Heart right ventricle (tissue), 16 donors: Measurements from ENCODE around the gene PCDHA1. TPM values are rescaled to one million over a fixed set of nuclear protein-coding genes. Genes with fewer than 3 reads are reported as not detected.
"Not testable (repeated sequence)": the region's sequence is repeated elsewhere in the genome, so short reads cannot be mapped to it uniquely, and the experiment has no call there.

Experiments
- ATAC-seq, 8 donors: fragments of 200-7000 bp; cut with Tn5 transposase; one replicate each; pipeline ENCODE4 v1.9.1; 2020; ENCODE audit warnings: mild to moderate bottlenecking in 8 of 8, moderate library complexity in 8 of 8, moderate number of reproducible peaks in 1 of 8
- DNase-seq, 2 donors: peaks; one replicate each; pipeline ENCODE4 v3.0.0-alpha.2; 2020
- H3K27ac ChIP-seq, 10 donors: fragments of 200-600 bp; sonication (generic) in 2 of 10; one replicate each; pipeline versions ENCODE4 v1.5.0 to v1.8.0; 2020 to 2022; ENCODE audit warnings: mild to moderate bottlenecking in 3 of 10
- H3K27me3 ChIP-seq, 7 donors: fragments of 200-600 bp; one replicate each; pipeline ENCODE4 v1.8.0; 2021 to 2022; ENCODE audit warnings: mild to moderate bottlenecking in 2 of 7
- H3K36me3 ChIP-seq, 9 donors: fragments of 200-600 bp; sonication (generic) in 1 of 9; one replicate each; pipeline versions ENCODE4 v1.5.0 to v1.8.0; 2020 to 2022; ENCODE audit warnings: mild to moderate bottlenecking in 2 of 9
- H3K4me1 ChIP-seq, 9 donors: fragments of 200-600 bp; sonication (generic) in 1 of 9; one replicate each; pipeline versions ENCODE4 v1.5.0 to v1.8.0; 2020 to 2022; ENCODE audit warnings: mild to moderate bottlenecking in 4 of 9
- H3K4me3 ChIP-seq, 10 donors: fragments of 200-600 bp; sonication (generic) in 2 of 10; one replicate each; pipeline versions ENCODE4 v1.5.0 to v1.8.0; 2020 to 2022; ENCODE audit warnings: mild to moderate bottlenecking in 7 of 10, moderate library complexity in 2 of 10
- H3K9me3 ChIP-seq, 11 donors: fragments of 200-600 bp in 10 of 11; sonication (generic) in 2 of 11; one replicate each; pipeline versions ENCODE4 v1.5.0 to v1.8.0; 2013 to 2022; ENCODE audit warnings: mild to moderate bottlenecking in 2 of 11, control low read depth in 1 of 11, moderate library complexity in 1 of 11
- WGBS, 2 donors: extraction: QIAGEN DNeasy Blood & Tissue Kit; methylation state at CpG; one replicate each; pipeline ENCODE4 v1.1.7; 2013; ENCODE audit warnings: inconsistent platforms in 1 of 2; 5-methylcytosine and 5-hydroxymethylcytosine counted together
- intact Hi-C, 10 donors: fragments of 100-400 bp; cut with DNase I; formaldehyde crosslinking; loops; one replicate each; pipeline versions ENCODE4 v1.11.1 to v1.14.2; 2022
- polyA plus RNA-seq, 2 donors: library from polyadenylated mRNA; stranded (reverse); fragments of 200-250 nt; gene quantifications; one replicate each; pipeline ENCODE4 v1.2.3, GENCODE V29; 2013
- total RNA-seq, 10 donors: library from RNA; stranded (reverse); fragmentation: NEBNext Ultra II Directional in 3 of 10; extraction: Animal tissue kit (Norgen Biotek cat#: 25700) in 3 of 10; gene quantifications; one replicate each; pipeline versions ENCODE4 v1.2.1 to v1.2.4, GENCODE V29; 2021 to 2023
- TF ChIP-seq, protein P1 (sequence below), 9 donors: fragments of 200-600 bp; sonication (generic) in 2 of 9; IDR thresholded peaks; one replicate each; pipeline versions ENCODE4 v1.5.0 to v1.8.0; 2021 to 2022; ENCODE audit warnings: antibody characterized with exemption in 9 of 9, mild to moderate bottlenecking in 5 of 9, moderate library complexity in 1 of 9
- donor health status: Arrhythmogenic right ventricular cardiomyopathy.
- donor health status: ischemic (EF 13 %, LVEDD 7.1; RV severe dilation, severe dysfunction).
- donor health status: healthy with polysubstance abuse.
- donor health status: DM: no; HTN: yes; CAD: no.
- donor health status: DM: no; HTN: no; CAD: no.
- donor health status: ischemic (EF 25% LVEDD 6.9; RV normal size, moderate dysfunction).
- donor health status: ischemic (EF 25% LVEDD 5.7; RV mildly dilated, moderate dysfunction).
- donor health status: healthy.
- donor health status: DM: yes; HTN: yes; CAD: no.
- donor health status: Ischemic cardiomyopathy.
- donor health status: ischemic (EF 35%, LVEDD 5.7; RV mildly dilated, moderate dysfunction).
- donor health status: nonischemic (EF 11% LVEDD 7.7; RV severe dilation, severe dysfunction).
- donor health status: DM: yes; HTN: yes; CAD: no.
- donor health status: PGD.
- donor health status: ischemic (EF 29% LVEDD 5.4; RV normal size, mild dysfunction).
- donor health status: nonischemic (EF 23%, LVEDD 6.1; RV moderate dilation, normal function).

The PCDHA1 gene
- total and polyA plus RNA-seq, 12 donors, result 0.07 to 0.09 TPM; not detected in 10

DNA sequence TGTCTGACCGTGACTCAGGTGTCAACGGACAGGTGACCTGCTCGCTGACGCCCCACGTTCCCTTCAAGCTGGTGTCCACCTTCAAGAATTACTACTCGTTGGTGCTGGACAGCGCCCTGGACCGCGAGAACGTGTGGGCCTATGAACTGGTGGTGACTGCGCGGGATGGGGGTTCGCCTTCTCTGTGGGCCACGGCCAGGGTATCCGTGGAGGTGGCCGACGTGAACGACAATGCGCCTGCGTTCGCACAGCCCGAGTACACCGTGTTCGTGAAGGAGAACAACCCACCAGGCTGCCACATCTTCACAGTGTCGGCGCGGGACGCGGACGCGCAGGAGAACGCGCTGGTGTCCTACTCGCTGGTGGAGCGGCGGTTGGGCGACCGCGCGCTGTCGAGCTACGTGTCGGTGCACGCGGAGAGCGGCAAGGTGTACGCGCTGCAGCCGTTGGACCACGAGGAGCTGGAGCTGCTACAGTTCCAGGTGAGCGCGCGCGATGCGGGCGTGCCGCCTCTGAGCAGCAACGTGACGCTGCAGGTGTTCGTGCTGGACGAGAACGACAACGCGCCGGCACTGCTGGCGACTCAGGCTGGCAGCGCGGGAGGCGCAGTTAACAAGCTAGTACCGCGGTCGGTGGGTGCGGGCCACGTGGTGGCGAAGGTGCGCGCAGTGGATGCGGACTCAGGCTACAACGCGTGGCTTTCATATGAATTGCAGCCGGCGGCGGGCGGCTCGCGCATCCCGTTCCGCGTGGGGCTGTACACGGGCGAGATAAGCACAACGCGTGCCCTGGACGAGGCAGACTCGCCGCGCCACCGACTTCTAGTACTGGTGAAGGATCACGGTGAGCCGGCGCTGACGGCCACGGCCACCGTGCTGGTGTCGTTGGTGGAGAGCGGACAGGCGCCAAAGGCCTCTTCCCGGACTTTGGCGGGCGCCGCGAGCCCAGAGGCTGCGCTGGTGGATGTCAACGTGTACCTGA, 84.6 kb downstream of the PCDHA1 start:
- Histone ChIP-seq H3K4me3 (no peak overlapping the region), H3K27me3 (peaks cover 0 to 98% (median 53%) of the 10 kb centered on the region in 7 donors), H3K4me1 (no peaks in the 10 kb centered on the region), H3K27ac (no peak overlapping the region), H3K9me3 (peaks cover 0 to 68% (median 13%) of the 10 kb centered on the region in 11 donors), H3K36me3 (no peaks in the 10 kb centered on the region)
- ATAC-seq, result no peak
- no peak for DNase-seq
- intact Hi-C loops, result no loop called here
- 35 to 43% methylated on average over 103 to 114 of the region's 114 CpGs for WGBS, 2 donors
- TF ChIP-seq, protein P1, sequence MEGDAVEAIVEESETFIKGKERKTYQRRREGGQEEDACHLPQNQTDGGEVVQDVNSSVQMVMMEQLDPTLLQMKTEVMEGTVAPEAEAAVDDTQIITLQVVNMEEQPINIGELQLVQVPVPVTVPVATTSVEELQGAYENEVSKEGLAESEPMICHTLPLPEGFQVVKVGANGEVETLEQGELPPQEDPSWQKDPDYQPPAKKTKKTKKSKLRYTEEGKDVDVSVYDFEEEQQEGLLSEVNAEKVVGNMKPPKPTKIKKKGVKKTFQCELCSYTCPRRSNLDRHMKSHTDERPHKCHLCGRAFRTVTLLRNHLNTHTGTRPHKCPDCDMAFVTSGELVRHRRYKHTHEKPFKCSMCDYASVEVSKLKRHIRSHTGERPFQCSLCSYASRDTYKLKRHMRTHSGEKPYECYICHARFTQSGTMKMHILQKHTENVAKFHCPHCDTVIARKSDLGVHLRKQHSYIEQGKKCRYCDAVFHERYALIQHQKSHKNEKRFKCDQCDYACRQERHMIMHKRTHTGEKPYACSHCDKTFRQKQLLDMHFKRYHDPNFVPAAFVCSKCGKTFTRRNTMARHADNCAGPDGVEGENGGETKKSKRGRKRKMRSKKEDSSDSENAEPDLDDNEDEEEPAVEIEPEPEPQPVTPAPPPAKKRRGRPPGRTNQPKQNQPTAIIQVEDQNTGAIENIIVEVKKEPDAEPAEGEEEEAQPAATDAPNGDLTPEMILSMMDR (IDR thresholded peaks at IDR 0.05), result no peak

DNA sequence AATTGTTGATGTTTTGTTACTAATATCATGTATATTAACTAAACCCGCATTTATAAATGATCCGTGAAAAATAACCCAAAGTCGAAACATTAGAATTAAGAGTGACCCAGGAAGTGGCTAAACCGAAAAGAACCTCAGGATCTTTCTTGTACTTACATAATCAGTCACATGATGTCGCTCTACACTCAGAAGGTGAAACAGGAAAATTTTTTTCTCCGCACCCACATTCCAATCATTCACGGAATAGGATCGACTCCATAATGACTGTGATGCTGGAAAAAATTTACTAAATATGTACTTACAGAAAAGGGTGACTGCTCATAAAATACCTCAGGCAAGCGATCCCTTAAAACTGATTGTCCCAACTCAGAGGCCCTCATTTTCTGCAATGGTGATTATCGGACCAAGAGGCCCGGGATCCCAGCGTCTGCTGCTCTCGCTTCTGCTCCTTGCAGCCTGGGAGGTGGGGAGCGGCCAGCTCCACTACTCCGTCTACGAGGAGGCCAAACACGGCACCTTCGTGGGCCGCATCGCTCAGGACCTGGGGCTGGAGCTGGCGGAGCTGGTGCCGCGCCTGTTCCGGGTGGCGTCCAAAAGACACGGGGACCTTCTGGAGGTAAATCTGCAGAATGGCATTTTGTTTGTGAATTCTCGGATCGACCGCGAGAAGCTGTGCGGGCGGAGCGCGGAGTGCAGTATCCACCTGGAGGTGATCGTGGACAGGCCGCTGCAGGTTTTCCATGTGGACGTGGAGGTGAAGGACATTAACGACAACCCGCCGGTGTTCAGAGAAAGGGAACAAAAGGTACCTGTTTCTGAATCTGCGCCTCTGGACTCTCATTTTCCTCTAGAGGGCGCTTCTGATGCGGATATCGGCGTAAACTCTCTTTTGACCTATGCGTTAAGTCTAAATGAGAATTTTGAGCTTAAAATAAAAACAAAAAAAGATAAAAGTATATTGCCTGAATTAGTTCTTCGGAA, 89.4 kb downstream of the PCDHA1 start, which contains the start of gene PCDHA12:
Gene PCDHA12 (plus strand): TSS at position 224 of the 981 bp plus-strand sequence. CDS start 165 bp downstream, at position 389.
- intact Hi-C loops, result no loop called here
- Histone ChIP-seq H3K4me3 (peak within 1 kb of the TSS in 1 of 10 donors; percentile 8), H3K27me3 (peaks cover 0 to 99% (median 69%) of the 10 kb centered on the region in 7 donors), H3K27ac (no peak within 1 kb of the TSS), H3K36me3 (no peaks in the 10 kb centered on the region), H3K9me3 (peaks cover 0 to 76% (median 21%) of the 10 kb centered on the region in 11 donors), H3K4me1 (no peaks in the 10 kb centered on the region)
- ATAC-seq, result no peak
- DNase-seq, result no peak
- TF ChIP-seq, protein P1 (IDR thresholded peaks at IDR 0.05), result no peak
- WGBS, 2 donors, result 14 to 15% methylated on average over 45 to 47 of the region's 47 CpGs

DNA sequence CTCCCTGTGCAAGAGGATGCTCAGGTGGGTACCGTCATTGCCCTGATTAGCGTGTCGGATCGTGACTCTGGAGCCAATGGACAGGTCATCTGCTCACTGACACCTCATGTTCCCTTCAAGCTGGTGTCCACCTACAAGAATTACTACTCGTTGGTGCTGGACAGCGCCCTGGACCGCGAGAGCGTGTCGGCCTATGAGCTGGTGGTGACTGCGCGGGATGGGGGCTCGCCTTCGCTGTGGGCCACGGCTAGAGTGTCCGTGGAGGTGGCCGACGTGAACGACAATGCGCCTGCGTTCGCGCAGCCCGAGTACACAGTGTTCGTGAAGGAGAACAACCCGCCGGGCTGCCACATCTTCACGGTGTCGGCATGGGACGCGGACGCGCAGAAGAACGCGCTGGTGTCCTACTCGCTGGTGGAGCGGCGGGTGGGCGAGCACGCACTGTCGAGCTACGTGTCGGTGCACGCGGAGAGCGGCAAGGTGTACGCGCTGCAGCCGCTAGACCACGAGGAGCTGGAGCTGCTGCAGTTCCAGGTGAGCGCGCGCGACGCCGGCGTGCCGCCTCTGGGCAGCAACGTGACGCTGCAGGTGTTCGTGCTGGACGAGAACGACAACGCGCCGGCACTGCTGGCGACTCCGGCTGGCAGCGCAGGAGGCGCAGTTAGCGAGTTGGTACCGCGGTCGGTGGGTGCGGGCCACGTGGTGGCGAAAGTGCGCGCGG, 90.8 kb downstream of the PCDHA1 start:
- intact Hi-C loops, DNase-seq, H3K4me3 ChIP-seq, ATAC-seq, H3K36me3 ChIP-seq, H3K4me1 ChIP-seq, H3K27ac ChIP-seq: not testable (repeated sequence)
- peaks cover 0 to 99% (median 65%) of the 10 kb centered on the region in 7 donors for H3K27me3 ChIP-seq
- peaks cover 0 to 64% (median 12%) of the 10 kb centered on the region in 11 donors for H3K9me3 ChIP-seq
- 30 to 33% methylated on average over 79 to 80 of the region's 80 CpGs for WGBS, 2 donors

DNA sequence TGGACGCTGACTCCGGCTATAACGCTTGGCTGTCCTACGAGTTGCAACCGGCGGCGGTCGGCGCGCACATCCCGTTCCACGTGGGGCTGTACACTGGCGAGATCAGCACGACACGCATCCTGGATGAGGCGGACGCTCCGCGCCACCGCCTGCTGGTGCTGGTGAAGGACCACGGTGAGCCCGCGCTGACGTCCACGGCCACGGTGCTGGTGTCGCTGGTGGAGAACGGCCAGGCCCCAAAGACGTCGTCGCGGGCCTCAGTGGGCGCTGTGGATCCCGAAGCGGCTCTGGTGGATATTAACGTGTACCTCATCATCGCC, 91.3 kb downstream of the PCDHA1 start:
- no peak for DNase-seq
- intact Hi-C loops, result no loop called here
- Histone ChIP-seq H3K9me3 (peaks cover 0 to 64% (median 14%) of the 10 kb centered on the region in 11 donors), H3K27me3 (peaks cover 0 to 99% (median 64%) of the 10 kb centered on the region in 7 donors), H3K4me3 (no peak overlapping the region), H3K36me3 (no peaks in the 10 kb centered on the region), H3K4me1 (no peaks in the 10 kb centered on the region), H3K27ac (no peak overlapping the region)
- TF ChIP-seq, protein P1 (IDR thresholded peaks at IDR 0.05), result no peak
- ATAC-seq, result no peak
- 35 to 44% methylated on average over 37 of the region's 37 CpGs for WGBS, 2 donors
